Duodenal mucosa (tissue), 2 donors: ENCODE measurements around the gene MYEOV.

Experiments used
- H3K27ac ChIP-seq: one replicate; pipeline ENCODE4 v1.7.0; 2013; ENCODE audit warnings: low read depth, low read length
- H3K27me3 ChIP-seq, 2 donors: one replicate each; pipeline ENCODE4 v1.7.0; 2013; ENCODE audit warnings: low read length in 2 of 2, control low read depth in 1 of 2; ENCODE audit not compliant: insufficient read depth in 2 of 2, control insufficient read depth in 1 of 2
- H3K36me3 ChIP-seq, 2 donors: one replicate each; pipeline ENCODE4 v1.7.0; 2013; ENCODE audit warnings: low read length in 2 of 2, control low read depth in 1 of 2; ENCODE audit not compliant: insufficient read depth in 2 of 2, control insufficient read depth in 1 of 2
- H3K4me1 ChIP-seq, 2 donors: one replicate each; pipeline ENCODE4 v1.7.0; 2013; ENCODE audit warnings: low read length in 2 of 2, control low read depth in 1 of 2; ENCODE audit not compliant: insufficient read depth in 2 of 2, control insufficient read depth in 1 of 2
- H3K4me3 ChIP-seq, 2 donors: one replicate each; pipeline ENCODE4 v1.7.0; 2013; ENCODE audit warnings: low read length in 2 of 2, low read depth in 1 of 2
- H3K9ac ChIP-seq, 2 donors: one replicate each; pipeline ENCODE4 v1.7.0; 2013; ENCODE audit warnings: low read length in 2 of 2, low read depth in 1 of 2
- H3K9me3 ChIP-seq, 2 donors: one replicate each; pipeline ENCODE4 v1.7.0; 2013; ENCODE audit warnings: low read length in 2 of 2, control low read depth in 1 of 2; ENCODE audit not compliant: control insufficient read depth in 1 of 2

Gene MYEOV

GRCh38 chr11:69265911-69266510 is 27.9 kb upstream of the MYEOV start:
- Histone ChIP-seq H3K9me3 (no peaks in the 10 kb centered on the region), H3K4me1 (no peaks in the 10 kb centered on the region), H3K27ac (no peak overlapping the region), H3K27me3 (no peaks in the 10 kb centered on the region), H3K9ac (no peak overlapping the region), H3K36me3 (no peaks in the 10 kb centered on the region), H3K4me3 (no peak overlapping the region)

- Histone ChIP-seq H3K9ac (no peak overlapping the region), H3K36me3 (no peaks in the 10 kb centered on the region), H3K27me3 (no peaks in the 10 kb centered on the region), H3K4me3 (no peak overlapping the region), H3K9me3 (no peaks in the 10 kb centered on the region), H3K4me1 (no peaks in the 10 kb centered on the region), H3K27ac (no peak overlapping the region)
Measured at GRCh38 chr11:69267395-69267805, 26.6 kb upstream of the MYEOV start.

GRCh38 chr11:69268911-69269310 is 25.0 kb upstream of the MYEOV start:
- no peak overlapping the region for H3K4me3 ChIP-seq
- no peak overlapping the region for H3K9ac ChIP-seq
- H3K4me1 ChIP-seq = no peaks in the 10 kb centered on the region
- H3K27ac ChIP-seq = no peak overlapping the region
- no peaks in the 10 kb centered on the region for H3K36me3 ChIP-seq
- H3K27me3 ChIP-seq = no peaks in the 10 kb centered on the region
- H3K9me3 ChIP-seq = no peaks in the 10 kb centered on the region

GRCh38 chr11:69269388-69269787 is 24.6 kb upstream of the MYEOV start:
- no peak overlapping the region for H3K27ac ChIP-seq
- no peaks in the 10 kb centered on the region for H3K36me3 ChIP-seq
- no peak overlapping the region for H3K4me3 ChIP-seq
- no peaks in the 10 kb centered on the region for H3K9me3 ChIP-seq
- H3K27me3 ChIP-seq = no peaks in the 10 kb centered on the region
- no peak overlapping the region for H3K9ac ChIP-seq
- peaks cover 0 to under 1% of the 10 kb centered on the region in 2 donors for H3K4me1 ChIP-seq

- H3K27me3 ChIP-seq = no peaks in the 10 kb centered on the region
- no peak overlapping the region for H3K27ac ChIP-seq
- H3K36me3 ChIP-seq = no peaks in the 10 kb centered on the region
- no peaks in the 10 kb centered on the region for H3K9me3 ChIP-seq
- peaks cover 5 to 8% of the 10 kb centered on the region in 2 donors for H3K4me1 ChIP-seq
- H3K4me3 ChIP-seq = no peak overlapping the region
- no peak overlapping the region for H3K9ac ChIP-seq
Measured at GRCh38 chr11:69269926-69270697, 23.8 kb upstream of the MYEOV start.

GRCh38 chr11:69270941-69271340 is 23.0 kb upstream of the MYEOV start:
- H3K27me3 ChIP-seq = no peaks in the 10 kb centered on the region
- no peak overlapping the region for H3K27ac ChIP-seq
- H3K4me1 ChIP-seq = peaks cover 6 to 8% of the 10 kb centered on the region in 2 donors
- H3K9ac ChIP-seq = no peak overlapping the region
- no peak overlapping the region for H3K4me3 ChIP-seq
- H3K9me3 ChIP-seq = no peaks in the 10 kb centered on the region
- H3K36me3 ChIP-seq = no peaks in the 10 kb centered on the region

GRCh38 chr11:69272055-69272454 is 21.9 kb upstream of the MYEOV start:
- no peaks in the 10 kb centered on the region for H3K27me3 ChIP-seq
- H3K36me3 ChIP-seq = no peaks in the 10 kb centered on the region
- no peaks in the 10 kb centered on the region for H3K9me3 ChIP-seq
- H3K27ac ChIP-seq = no peak overlapping the region
- H3K4me3 ChIP-seq = no peak overlapping the region
- peaks cover 8 to 12% of the 10 kb centered on the region in 2 donors for H3K4me1 ChIP-seq
- H3K9ac ChIP-seq = no peak overlapping the region

- H3K4me3 ChIP-seq = no peak overlapping the region
- peaks cover 14 to 21% of the 10 kb centered on the region in 2 donors for H3K4me1 ChIP-seq
- H3K27me3 ChIP-seq = no peaks in the 10 kb centered on the region
- no peak overlapping the region for H3K27ac ChIP-seq
- H3K36me3 ChIP-seq = no peaks in the 10 kb centered on the region
- H3K9me3 ChIP-seq = no peaks in the 10 kb centered on the region
- no peak overlapping the region for H3K9ac ChIP-seq
Measured at GRCh38 chr11:69272831-69273485, 21.0 kb upstream of the MYEOV start.

GRCh38 chr11:69273571-69273970 is 20.4 kb upstream of the MYEOV start:
- Histone ChIP-seq H3K27ac (no peak overlapping the region), H3K9me3 (no peaks in the 10 kb centered on the region), H3K4me3 (no peak overlapping the region), H3K9ac (no peak overlapping the region), H3K27me3 (no peaks in the 10 kb centered on the region), H3K4me1 (peaks cover 21 to 26% of the 10 kb centered on the region in 2 donors), H3K36me3 (no peaks in the 10 kb centered on the region)

- Histone ChIP-seq H3K27me3 (no peaks in the 10 kb centered on the region), H3K36me3 (no peaks in the 10 kb centered on the region), H3K9ac (no peak overlapping the region), H3K4me3 (no peak overlapping the region), H3K9me3 (no peaks in the 10 kb centered on the region), H3K27ac (no peak overlapping the region), H3K4me1 (peaks cover 24 to 28% of the 10 kb centered on the region in 2 donors)
Measured at GRCh38 chr11:69274531-69275016, 19.4 kb upstream of the MYEOV start.
